Measurements from ENCODE around the gene ORC5.

Gene ORC5

DNA sequence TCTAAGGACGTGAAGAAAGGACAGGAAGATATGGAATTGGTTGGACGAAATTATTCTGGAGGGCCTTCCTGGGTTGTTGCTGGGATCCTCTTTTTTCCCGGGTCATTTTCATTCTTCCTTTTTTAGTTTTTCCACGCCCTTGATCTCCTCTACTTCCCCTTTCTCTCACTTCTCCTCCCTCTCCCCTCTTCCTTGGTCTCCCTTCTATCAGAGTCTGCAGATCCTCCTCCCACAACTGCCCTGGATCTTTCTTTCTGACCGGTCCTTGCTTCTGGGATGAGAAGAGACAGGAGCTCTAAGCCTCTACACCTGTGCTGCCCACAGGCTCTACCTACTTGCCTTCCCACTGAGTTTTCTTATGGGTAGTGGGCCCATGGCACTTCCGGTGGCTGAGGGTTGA lies 114.7 kb downstream of the ORC5 start:
- Histone ChIP-seq H3K4me3 (ENCODE audit: low read depth in 1 of 2, low read length in 1 of 2) (no peak overlapping the region), H3K36me3 (no peaks in the 10 kb centered on the region), H3K9me3 (no peaks in the 10 kb centered on the region), H3K4me1 (ENCODE audit: control insufficient read depth in 1 of 2, insufficient read depth in 1 of 2, low read depth in 1 of 2, low read length in 1 of 2) (no peaks in the 10 kb centered on the region), H3K27me3 (no peaks in the 10 kb centered on the region), H3K27ac (no peak overlapping the region)
- TF ChIP-seq, protein P1, sequence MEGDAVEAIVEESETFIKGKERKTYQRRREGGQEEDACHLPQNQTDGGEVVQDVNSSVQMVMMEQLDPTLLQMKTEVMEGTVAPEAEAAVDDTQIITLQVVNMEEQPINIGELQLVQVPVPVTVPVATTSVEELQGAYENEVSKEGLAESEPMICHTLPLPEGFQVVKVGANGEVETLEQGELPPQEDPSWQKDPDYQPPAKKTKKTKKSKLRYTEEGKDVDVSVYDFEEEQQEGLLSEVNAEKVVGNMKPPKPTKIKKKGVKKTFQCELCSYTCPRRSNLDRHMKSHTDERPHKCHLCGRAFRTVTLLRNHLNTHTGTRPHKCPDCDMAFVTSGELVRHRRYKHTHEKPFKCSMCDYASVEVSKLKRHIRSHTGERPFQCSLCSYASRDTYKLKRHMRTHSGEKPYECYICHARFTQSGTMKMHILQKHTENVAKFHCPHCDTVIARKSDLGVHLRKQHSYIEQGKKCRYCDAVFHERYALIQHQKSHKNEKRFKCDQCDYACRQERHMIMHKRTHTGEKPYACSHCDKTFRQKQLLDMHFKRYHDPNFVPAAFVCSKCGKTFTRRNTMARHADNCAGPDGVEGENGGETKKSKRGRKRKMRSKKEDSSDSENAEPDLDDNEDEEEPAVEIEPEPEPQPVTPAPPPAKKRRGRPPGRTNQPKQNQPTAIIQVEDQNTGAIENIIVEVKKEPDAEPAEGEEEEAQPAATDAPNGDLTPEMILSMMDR (IDR thresholded peaks at IDR 0.05), result no peak

DNA sequence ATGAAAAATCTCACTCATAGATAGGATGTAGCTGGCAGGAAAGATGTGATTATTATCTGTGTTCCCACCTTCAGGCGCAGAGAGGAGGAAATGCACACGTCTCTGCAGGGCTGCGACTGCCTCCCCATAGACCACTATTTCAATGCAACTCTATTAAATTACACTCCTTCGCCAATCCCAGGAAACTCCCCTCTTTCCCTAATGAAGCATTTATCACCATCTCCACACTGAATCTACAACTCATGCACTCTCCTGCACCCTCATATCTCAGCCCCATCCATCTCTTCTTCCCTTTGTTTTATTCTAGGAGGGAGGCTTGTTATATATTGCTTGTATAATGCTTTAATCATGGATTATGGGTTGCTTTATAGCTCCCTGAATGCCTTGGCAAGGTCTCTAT lies 116.6 kb downstream of the ORC5 start:
- H3K4me3 ChIP-seq (ENCODE audit: low read depth in 1 of 2, low read length in 1 of 2), result no peak overlapping the region
- H3K36me3 ChIP-seq, result no peaks in the 10 kb centered on the region
- no peaks in the 10 kb centered on the region for H3K4me1 ChIP-seq (ENCODE audit: control insufficient read depth in 1 of 2, insufficient read depth in 1 of 2, low read depth in 1 of 2, low read length in 1 of 2)
- H3K27ac ChIP-seq, result no peak overlapping the region
- H3K27me3 ChIP-seq, result no peaks in the 10 kb centered on the region
- no peaks in the 10 kb centered on the region for H3K9me3 ChIP-seq
- TF ChIP-seq, protein P1 (IDR thresholded peaks at IDR 0.05), result no peak

DNA sequence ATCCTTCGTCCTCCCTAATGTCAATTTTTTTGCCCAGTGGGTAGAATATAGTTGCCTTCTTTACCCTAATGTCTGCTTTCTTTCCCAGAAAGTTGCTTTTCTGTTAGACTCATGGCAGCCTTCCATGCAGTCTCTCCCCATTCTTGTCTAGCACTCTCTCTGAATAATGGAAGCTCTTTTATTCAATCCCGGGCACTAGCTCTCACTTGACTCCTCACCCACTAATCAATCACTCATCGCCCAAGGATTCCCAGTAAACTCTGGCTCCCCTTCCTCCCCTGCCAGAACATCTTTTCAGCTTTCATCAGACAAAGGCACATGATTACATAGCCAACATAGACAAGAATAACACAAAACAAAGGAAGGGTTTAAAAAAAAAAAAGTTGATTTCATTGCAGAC lies 118.2 kb downstream of the ORC5 start:
- Histone ChIP-seq H3K9me3 (no peaks in the 10 kb centered on the region), H3K36me3 (no peaks in the 10 kb centered on the region), H3K4me1 (ENCODE audit: control insufficient read depth in 1 of 2, insufficient read depth in 1 of 2, low read depth in 1 of 2, low read length in 1 of 2) (no peaks in the 10 kb centered on the region), H3K27me3 (no peaks in the 10 kb centered on the region), H3K27ac (no peak overlapping the region), H3K4me3 (ENCODE audit: low read depth in 1 of 2, low read length in 1 of 2) (no peak overlapping the region)
- TF ChIP-seq, protein P1 (IDR thresholded peaks at IDR 0.05), result no peak

DNA sequence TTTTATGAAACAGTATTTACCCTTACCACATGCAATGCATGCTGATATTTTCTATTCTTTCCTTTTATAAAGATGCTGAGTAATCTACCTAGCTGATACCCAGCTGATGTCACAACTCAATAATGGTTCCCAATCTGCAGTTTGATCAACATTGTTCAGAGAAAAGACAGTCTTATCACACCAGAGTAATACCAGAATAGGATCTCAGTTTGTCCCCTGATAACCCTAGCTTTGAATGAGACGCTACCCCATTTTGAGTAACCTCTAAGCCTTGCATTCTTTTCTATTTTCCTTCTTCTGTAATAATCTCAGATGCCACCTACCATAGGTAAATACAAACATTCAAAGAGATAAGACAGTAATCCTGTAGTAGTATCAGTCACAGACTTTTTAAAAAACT lies 118.8 kb downstream of the ORC5 start:
- H3K4me1 ChIP-seq (ENCODE audit: control insufficient read depth in 1 of 2, insufficient read depth in 1 of 2, low read depth in 1 of 2, low read length in 1 of 2), result no peaks in the 10 kb centered on the region

More for the DNA sequence above, 118.8 kb downstream of the ORC5 start:
- TF ChIP-seq, protein P1 (IDR thresholded peaks at IDR 0.05), result no peak
- Histone ChIP-seq H3K9me3 (no peaks in the 10 kb centered on the region), H3K4me3 (ENCODE audit: low read depth in 1 of 2, low read length in 1 of 2) (no peak overlapping the region), H3K27me3 (no peaks in the 10 kb centered on the region), H3K27ac (no peak overlapping the region), H3K36me3 (no peaks in the 10 kb centered on the region)

Measured in neutrophil (primary cell).